ENCODE results near the gene PRRG2. TPM values are rescaled to one million over a fixed set of nuclear protein-coding genes. Genes with fewer than 3 reads are reported as not detected.

PRRG2 gene
- total and polyA plus RNA-seq, 10 of the 15 experiments (the other 5 are each of a cell fraction or from before 2014, with no cell fraction given), result 0.09 to 2.1 (median 0.86) TPM

DNA sequence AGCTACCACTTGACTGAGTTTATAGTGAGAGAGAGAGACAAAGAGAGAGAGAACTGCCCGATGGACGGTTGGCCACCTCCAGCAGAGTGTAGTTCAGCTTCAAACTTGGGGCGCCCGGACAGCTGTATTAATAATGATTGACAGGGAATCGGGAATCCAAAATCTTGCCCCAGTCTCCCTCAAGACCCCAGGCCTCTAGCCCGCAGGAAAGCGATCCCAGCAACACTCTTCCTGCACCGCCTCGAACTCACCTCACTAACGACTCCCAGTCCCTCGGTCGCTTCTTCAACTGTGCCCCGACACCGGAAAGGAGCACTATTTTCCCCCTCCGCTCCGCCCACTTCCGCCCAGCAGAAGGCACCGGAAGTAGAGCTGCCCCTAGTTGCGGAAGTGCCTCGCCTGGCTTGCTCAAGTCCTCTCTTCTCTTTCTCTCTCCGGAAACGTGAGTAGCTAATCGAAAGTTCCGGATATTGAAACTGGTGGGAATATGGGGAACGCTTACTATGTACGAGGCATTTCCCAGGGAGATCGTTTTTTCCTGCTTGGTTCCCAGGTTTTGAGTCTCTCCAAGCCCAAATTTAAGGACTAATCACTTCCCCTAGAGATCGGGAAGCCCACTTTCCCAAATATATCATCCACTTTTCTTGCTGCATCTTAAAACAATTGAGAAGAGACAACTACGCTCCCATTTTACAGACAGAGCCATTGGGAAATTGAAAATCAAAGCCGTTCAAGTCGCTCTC is 681 bp upstream of the PRRG2 start, which contains the start of gene NOSIP (continued):
- TF ChIP-seq, protein P1, sequence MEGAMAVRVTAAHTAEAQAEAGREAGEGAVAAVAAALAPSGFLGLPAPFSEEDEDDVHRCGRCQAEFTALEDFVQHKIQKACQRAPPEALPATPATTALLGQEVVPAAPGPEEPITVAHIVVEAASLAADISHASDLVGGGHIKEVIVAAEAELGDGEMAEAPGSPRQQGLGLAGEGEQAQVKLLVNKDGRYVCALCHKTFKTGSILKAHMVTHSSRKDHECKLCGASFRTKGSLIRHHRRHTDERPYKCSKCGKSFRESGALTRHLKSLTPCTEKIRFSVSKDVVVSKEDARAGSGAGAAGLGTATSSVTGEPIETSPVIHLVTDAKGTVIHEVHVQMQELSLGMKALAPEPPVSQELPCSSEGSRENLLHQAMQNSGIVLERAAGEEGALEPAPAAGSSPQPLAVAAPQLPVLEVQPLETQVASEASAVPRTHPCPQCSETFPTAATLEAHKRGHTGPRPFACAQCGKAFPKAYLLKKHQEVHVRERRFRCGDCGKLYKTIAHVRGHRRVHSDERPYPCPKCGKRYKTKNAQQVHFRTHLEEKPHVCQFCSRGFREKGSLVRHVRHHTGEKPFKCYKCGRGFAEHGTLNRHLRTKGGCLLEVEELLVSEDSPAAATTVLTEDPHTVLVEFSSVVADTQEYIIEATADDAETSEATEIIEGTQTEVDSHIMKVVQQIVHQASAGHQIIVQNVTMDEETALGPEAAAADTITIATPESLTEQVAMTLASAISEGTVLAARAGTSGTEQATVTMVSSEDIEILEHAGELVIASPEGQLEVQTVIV (IDR thresholded peaks at IDR 0.05; ENCODE audit: borderline replicate concordance, partially characterized antibody), result peak; percentile 77
- TF ChIP-seq IKZF1 (conservative IDR thresholded peaks at IDR 0.05) (peak; percentile 96), NR2C1 (IDR thresholded peaks at IDR 0.05) (peak; percentile 89), BHLHE40 (IDR thresholded peaks at IDR 0.05; ENCODE audit: borderline replicate concordance in 1 of 2, low read depth in 2 of 2, low read length in 1 of 2) (peak in 1 of 2 experiments; percentile 51; a peak in 2 of 4 replicates), CEBPB (IDR thresholded peaks at IDR 0.05; ENCODE audit: borderline replicate concordance in 1 of 2, low read depth in 2 of 2, low read length in 2 of 2) (no peak), SMAD5 (IDR thresholded peaks at IDR 0.05; ENCODE audit: low read depth) (peak; percentile 95), HCFC1 (IDR thresholded peaks at IDR 0.05; ENCODE audit: low read length) (peak; percentile 99), RB1 (IDR thresholded peaks at IDR 0.05; ENCODE audit: borderline replicate concordance) (peak; percentile 78; the same call in 1 of the 2 replicates), RUNX3 (IDR thresholded peaks at IDR 0.05; ENCODE audit: low read length) (peak; percentile 82), MEF2B (IDR thresholded peaks at IDR 0.05; ENCODE audit: partially characterized antibody, poor library complexity, severe bottlenecking) (peak; percentile 13), LARP7 (IDR thresholded peaks at IDR 0.05) (no peak)
- TF ChIP-seq, protein P2, sequence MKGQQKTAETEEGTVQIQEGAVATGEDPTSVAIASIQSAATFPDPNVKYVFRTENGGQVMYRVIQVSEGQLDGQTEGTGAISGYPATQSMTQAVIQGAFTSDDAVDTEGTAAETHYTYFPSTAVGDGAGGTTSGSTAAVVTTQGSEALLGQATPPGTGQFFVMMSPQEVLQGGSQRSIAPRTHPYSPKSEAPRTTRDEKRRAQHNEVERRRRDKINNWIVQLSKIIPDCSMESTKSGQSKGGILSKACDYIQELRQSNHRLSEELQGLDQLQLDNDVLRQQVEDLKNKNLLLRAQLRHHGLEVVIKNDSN (IDR thresholded peaks at IDR 0.05; ENCODE audit: borderline replicate concordance, extremely low read length, insufficient read depth, low read depth, low read length), result no peak
- TF ChIP-seq, protein P3, sequence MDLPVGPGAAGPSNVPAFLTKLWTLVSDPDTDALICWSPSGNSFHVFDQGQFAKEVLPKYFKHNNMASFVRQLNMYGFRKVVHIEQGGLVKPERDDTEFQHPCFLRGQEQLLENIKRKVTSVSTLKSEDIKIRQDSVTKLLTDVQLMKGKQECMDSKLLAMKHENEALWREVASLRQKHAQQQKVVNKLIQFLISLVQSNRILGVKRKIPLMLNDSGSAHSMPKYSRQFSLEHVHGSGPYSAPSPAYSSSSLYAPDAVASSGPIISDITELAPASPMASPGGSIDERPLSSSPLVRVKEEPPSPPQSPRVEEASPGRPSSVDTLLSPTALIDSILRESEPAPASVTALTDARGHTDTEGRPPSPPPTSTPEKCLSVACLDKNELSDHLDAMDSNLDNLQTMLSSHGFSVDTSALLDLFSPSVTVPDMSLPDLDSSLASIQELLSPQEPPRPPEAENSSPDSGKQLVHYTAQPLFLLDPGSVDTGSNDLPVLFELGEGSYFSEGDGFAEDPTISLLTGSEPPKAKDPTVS (IDR thresholded peaks at IDR 0.05; ENCODE audit: low read depth, low read length), result peak; percentile 66; the same call in 1 of the 2 replicates
- TF ChIP-seq, protein P4, sequence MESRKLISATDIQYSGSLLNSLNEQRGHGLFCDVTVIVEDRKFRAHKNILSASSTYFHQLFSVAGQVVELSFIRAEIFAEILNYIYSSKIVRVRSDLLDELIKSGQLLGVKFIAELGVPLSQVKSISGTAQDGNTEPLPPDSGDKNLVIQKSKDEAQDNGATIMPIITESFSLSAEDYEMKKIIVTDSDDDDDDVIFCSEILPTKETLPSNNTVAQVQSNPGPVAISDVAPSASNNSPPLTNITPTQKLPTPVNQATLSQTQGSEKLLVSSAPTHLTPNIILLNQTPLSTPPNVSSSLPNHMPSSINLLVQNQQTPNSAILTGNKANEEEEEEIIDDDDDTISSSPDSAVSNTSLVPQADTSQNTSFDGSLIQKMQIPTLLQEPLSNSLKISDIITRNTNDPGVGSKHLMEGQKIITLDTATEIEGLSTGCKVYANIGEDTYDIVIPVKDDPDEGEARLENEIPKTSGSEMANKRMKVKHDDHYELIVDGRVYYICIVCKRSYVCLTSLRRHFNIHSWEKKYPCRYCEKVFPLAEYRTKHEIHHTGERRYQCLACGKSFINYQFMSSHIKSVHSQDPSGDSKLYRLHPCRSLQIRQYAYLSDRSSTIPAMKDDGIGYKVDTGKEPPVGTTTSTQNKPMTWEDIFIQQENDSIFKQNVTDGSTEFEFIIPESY (IDR thresholded peaks at IDR 0.05), result no peak; the same call in 1 of the 2 replicates
- TF ChIP-seq, protein P5, sequence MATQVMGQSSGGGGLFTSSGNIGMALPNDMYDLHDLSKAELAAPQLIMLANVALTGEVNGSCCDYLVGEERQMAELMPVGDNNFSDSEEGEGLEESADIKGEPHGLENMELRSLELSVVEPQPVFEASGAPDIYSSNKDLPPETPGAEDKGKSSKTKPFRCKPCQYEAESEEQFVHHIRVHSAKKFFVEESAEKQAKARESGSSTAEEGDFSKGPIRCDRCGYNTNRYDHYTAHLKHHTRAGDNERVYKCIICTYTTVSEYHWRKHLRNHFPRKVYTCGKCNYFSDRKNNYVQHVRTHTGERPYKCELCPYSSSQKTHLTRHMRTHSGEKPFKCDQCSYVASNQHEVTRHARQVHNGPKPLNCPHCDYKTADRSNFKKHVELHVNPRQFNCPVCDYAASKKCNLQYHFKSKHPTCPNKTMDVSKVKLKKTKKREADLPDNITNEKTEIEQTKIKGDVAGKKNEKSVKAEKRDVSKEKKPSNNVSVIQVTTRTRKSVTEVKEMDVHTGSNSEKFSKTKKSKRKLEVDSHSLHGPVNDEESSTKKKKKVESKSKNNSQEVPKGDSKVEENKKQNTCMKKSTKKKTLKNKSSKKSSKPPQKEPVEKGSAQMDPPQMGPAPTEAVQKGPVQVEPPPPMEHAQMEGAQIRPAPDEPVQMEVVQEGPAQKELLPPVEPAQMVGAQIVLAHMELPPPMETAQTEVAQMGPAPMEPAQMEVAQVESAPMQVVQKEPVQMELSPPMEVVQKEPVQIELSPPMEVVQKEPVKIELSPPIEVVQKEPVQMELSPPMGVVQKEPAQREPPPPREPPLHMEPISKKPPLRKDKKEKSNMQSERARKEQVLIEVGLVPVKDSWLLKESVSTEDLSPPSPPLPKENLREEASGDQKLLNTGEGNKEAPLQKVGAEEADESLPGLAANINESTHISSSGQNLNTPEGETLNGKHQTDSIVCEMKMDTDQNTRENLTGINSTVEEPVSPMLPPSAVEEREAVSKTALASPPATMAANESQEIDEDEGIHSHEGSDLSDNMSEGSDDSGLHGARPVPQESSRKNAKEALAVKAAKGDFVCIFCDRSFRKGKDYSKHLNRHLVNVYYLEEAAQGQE (IDR thresholded peaks at IDR 0.05; ENCODE audit: low read depth, low read length), result no peak
